GM21526 (cell line): Measurements from ENCODE around the gene EMCN.

ENCODE experiments used
- ATAC-seq: cut with Tn5 transposase; IDR thresholded peaks from one replicate; pipeline ENCODE4 v1.9.1; 2021; ENCODE audit warnings: moderate library complexity; ENCODE audit not compliant: unreplicated experiment, low FRiP score

The EMCN gene

DNA sequence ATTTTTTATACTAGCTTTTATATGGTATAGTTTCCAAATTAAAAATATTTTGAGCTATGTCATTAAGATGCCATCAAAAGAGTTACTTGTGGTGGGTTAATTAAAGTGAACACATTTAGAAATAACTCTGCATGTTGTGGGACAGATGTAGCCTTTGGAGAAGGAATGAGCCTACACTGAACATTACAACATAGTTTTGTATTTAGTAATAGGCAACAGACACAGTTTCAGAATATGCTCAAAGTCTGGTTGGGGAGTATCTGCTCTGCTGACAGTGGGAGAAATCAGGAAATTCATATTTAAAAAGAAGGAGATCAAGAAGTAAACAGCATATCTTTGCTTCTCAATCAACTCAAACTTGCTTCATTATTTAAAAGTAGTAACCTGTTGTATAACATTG, 23.7 kb downstream of the EMCN start:
- ATAC-seq, result no peak

GRCh38 chr4:100493756-100494155, 24.1 kb downstream of the EMCN start:
- ATAC-seq, result no peak

GRCh38 chr4:100492129-100492528, 25.7 kb downstream of the EMCN start:
- no peak for ATAC-seq

DNA sequence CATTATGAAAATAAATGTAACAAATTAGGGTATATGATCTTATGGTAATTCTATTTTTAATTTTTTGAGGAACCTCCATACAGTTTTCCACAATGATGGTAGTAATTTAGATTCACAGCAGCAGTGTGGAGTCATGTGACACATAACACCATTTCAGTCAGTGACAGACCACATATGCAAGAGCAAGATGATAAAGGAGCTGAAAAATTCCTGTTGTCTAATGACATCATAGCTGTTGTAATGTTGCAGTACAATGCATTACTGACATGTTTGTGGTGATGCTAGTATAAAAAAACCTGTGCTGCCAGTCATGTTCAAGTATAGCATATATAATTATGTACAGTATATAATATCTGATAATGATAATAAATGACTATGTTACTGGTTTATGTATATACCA, 28.5 kb downstream of the EMCN start:
- no peak for ATAC-seq

DNA sequence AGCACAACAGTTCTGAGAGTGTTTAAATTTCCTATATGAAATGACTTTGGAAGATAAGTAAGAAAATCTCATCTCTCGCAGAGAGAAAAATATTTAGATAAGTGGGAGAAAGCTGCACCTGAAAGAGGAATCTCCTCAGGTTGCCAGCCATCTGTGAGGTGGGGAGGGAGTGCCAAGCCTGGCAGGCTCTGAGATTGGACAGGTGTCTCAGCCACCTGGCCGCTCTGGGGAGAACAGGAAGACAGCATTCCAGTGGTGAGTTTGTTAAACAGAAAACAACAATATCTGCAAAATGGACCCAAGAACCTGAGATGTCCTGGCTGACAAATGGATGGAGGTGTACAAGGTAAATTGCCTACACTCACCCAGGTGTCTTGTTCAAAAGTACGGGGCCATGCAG, 31.3 kb downstream of the EMCN start:
- ATAC-seq, result no peak

GRCh38 chr4:100483796-100484195, 34.0 kb downstream of the EMCN start:
- no peak for ATAC-seq

DNA sequence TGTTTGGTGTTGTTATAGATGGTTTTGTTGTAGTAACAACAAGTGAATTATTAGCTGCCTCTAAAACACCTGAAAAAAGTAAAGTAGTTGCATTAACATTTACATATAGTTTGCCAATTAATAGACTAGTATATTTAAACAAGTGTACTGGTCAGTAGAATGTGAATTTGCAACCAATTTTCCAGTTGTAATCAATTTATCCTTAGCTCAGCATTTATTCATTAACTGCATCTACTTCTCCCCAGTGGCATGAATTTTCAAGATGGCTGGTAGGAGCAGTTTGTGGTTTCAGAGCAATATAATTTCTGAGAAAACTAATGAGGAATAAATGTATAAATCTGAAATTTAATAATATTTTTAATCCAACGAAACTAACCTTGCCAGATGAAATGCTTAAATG, 37.9 kb downstream of the EMCN start:
- ATAC-seq, result no peak

GRCh38 chr4:100469555-100469954, 48.3 kb downstream of the EMCN start:
- ATAC-seq, result no peak

DNA sequence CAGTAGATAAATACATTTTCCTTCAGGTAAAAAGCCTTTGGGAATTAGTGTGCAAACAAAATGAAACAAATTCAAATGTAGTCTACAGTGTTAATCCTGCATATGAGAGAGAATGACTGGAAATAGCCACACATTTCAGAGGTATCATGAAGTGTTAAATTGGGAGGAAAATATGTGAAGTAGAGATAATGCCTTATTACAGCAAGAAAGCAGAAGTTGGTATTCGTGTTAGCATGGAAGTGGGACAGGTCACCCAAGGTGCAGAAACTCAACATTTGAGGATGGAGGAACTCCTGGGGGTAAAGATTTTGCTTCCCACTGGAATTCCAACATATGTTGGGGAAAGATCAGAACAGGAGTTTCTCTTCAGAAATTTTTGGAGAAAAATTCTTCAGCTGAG, 51.3 kb downstream of the EMCN start:
- ATAC-seq, result no peak

DNA sequence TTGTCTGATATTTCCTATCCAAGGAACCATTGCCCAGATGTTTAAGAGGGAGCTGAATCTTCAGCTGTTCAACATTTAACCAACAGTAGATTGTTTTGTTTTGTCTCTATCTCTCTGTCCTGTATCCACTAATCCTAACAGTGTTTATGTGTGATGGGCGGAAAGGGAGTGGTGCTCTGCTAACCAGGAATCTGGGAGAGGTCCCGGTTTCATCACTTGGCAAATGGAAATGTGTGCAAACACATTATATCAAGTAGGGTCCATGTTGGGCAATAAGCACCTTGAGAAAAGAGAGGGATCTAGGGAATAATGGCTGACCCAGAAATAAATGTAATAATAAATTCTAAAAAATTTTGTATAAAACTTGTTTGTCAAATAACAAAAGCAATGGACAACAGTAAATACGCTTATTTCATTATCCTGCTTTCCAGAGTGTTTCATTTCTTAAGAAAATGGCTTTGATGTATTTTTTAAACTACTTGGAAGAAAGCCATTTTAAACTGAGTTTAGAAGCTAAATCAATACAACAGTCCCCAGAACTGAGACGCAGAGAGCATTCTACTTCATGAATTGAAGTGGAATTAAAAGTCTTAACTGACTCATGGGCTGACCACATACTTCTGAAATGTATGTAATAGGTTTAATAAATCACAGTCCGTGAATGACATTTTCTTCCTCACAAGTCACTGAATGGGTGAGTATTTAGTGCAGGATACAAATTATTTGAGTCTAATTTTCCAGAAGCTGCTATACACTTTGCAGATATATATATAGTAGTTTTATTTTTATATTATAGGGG, 55.8 kb downstream of the EMCN start:
- no peak for ATAC-seq

DNA sequence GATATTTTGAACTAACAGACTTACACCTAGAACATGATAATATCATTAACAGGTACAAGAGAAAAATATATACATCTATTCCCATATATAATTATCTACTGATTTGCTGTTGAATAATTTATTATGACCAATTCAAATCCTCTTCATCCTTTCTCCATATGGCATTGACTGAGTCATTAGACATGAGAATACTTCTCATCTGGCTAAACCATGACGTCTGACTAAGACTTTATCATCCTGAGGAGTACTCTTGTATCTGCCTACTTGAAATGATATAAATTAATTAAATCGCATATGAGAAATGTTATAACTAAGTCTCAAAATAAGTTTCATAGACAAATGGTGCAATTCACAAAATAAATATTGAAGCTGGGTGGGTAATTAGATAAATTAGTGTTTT, 67.4 kb downstream of the EMCN start:
- ATAC-seq, result no peak

DNA sequence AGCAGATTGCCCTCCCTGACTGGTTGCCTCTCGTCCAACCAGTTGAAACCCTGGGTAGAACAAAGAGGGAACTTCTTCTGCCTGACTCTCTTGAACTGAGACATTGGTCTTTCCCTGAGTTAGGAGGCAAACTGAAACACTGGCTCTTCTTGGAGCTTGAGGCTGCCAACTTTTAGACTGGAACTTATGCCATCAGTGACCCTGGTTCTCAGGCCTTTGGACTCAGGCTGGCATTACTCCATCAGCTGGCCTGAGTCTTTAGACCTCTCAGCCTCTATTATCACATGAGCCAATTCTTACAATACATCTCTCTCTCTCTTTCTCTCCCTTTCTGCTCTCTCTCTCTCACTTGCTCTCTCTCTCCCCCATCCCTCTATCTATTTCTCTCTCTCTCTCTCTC, 86.4 kb downstream of the EMCN start:
- no peak for ATAC-seq

GRCh38 chr4:100430451-100430850, 87.4 kb downstream of the EMCN start:
- no peak for ATAC-seq

DNA sequence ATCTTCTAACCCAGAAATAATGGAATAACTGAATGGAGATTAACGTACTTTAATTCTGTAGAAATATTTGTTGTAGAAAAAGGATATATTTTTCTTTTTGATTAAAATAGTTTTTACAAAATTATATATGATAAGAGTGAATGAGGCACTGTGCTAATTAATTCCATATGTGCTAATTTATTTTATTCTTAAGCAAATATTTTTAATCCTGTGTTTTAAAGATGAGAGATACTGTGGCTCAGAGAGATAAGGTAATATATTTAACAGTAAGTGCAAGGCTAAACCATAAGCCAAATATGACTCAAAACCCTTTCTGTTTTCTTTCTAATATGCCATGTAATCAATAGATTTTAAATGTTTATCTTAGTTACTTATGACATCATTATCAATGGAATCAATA, 88.2 kb downstream of the EMCN start:
- no peak for ATAC-seq

GRCh38 chr4:100428051-100428450, 89.8 kb downstream of the EMCN start:
- ATAC-seq, result no peak

DNA sequence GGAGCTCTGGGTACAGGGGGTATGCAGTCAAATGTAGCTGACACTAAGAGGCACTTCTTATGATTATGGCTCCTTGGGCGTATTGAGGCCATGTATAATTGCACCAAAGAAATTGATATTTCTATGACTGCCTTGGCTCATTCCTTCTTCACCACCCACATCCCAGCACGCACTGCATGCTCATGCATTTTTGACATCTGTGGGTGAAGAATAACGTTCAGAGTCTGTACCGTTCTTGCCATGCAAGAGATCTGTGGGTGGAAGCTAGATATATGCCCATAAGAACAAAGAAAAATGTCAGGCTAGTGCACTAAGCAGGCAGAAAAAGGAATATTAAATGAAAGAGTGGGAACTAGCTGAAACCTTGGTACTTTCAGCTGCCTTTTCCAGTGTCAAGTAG, 93.4 kb downstream of the EMCN start:
- ATAC-seq, result no peak

DNA sequence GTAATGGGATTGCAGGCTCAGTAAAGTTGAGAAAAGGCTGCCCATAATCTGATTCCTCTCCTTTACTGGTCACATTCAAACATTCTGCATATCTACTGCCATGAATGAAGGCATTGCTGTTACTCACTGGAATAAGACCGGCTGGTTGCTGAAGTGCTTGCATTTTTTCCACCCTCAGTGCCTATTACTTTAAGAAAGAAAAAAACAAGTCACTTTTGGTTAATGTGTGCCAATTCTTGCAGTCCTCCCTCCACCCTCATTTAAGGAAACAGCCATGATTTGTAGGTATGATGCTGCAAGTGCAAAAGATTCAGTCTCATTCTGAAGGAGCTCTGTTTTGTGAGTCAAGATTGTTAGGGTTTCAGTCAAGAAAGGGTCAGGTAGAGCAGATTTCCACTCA, 94.9 kb downstream of the EMCN start:
- no peak for ATAC-seq

- ATAC-seq, result no peak
Measured at GRCh38 chr4:100421361-100421978, 96.4 kb downstream of the EMCN start.

DNA sequence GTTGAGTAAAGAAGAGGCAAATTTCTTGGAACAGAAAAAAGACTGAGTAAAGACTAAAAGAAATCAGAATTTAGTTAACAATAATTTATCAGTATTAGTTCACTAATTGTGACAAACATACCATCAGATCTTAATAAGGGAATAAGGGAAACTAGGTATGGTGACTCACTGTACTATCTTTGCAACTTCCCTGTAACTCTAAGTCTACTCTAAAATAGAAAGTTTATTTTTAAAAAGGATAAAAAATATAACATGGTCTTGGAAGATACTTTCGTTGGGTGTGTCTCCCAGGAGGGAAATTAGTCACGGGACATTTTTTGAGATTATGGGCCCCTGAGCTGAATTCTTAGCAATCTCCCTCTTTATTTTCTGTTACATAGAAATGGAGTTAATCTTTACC, 97.3 kb downstream of the EMCN start:
- no peak for ATAC-seq

- ATAC-seq, result no peak
Measured at GRCh38 chr4:100417565-100417964, 100.3 kb downstream of the EMCN start.

DNA sequence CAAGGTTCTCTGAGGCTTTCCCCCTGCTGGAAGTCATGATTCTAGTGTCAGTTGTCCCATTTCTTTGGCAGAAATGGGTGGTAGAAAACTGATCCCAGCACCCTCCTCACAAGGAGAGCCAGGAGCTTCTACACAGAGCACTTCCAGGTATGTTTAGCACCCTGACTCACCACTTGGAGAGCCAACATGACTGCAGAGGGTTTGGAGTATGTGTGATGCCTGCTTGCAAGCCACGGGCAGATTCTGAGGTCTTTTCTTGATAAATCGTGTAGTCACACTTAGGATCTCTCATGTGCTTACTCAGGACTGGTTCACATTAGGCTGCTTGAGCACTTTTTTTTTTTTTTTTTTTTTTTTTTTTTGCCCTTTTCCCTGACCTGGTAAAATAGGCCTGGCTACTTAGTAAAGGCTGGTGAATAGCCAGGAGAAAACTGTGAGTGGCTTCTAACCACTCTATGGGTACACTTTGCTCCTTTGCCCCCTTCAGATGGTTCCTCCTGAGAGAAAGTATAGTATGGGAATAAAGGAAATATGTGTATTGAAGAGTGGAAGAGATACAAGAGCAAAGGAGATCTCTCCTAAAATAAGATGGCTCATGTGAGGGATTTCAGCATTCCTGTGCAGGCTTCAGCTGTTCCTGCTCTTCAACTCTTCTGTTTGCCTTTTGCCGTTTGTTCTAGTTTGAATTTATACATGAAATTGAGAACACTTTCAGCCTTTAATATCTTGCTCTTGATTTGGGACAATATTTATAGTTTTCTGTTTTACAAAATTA, 103.6 kb downstream of the EMCN start:
- no peak for ATAC-seq

GRCh38 chr4:100391863-100392262, 126.0 kb downstream of the EMCN start:
- no peak for ATAC-seq
